ENCODE results near the gene FXYD5.

FXYD5 gene

DNA sequence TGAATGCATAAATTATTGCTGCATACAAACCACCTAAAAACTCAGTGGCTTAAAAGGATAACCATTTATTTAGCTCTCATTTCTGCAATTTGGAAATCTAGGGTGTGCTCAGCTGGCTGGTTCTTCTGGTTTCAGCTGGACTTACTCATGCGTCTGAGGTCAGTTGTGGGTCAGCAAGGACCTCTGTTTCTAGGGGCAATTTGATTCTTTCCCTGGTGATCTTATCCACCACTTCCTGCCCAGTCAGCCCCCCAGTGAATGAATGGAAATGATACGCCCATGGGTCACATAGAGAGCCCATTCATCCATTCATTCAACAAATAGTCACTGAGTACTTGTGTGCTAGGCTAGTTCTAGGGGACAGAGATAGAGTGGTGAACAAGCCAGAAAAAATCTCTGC, 9.9 kb downstream of the FXYD5 start:
- H3K9me3 ChIP-seq (ENCODE audit: control insufficient read depth, insufficient read depth, low read length), result no peaks in the 10 kb centered on the region
- no peak overlapping the region for H3K4me3 ChIP-seq (ENCODE audit: low read length)
- H3F3A ChIP-seq (ENCODE audit: control insufficient read depth, insufficient read depth), result no peaks in the 10 kb centered on the region
- no peaks in the 10 kb centered on the region for H3K79me2 ChIP-seq (ENCODE audit: control insufficient read depth, low read length)
- H3K27ac ChIP-seq (ENCODE audit: low read depth, low read length), result no peak overlapping the region
- peaks cover 14% of the 10 kb centered on the region for H3K4me1 ChIP-seq (ENCODE audit: control insufficient read depth, low read length)
- H4K20me1 ChIP-seq (ENCODE audit: control insufficient read depth, insufficient read depth, low read depth, low read length), result no peaks in the 10 kb centered on the region
- TF ChIP-seq, protein P1, sequence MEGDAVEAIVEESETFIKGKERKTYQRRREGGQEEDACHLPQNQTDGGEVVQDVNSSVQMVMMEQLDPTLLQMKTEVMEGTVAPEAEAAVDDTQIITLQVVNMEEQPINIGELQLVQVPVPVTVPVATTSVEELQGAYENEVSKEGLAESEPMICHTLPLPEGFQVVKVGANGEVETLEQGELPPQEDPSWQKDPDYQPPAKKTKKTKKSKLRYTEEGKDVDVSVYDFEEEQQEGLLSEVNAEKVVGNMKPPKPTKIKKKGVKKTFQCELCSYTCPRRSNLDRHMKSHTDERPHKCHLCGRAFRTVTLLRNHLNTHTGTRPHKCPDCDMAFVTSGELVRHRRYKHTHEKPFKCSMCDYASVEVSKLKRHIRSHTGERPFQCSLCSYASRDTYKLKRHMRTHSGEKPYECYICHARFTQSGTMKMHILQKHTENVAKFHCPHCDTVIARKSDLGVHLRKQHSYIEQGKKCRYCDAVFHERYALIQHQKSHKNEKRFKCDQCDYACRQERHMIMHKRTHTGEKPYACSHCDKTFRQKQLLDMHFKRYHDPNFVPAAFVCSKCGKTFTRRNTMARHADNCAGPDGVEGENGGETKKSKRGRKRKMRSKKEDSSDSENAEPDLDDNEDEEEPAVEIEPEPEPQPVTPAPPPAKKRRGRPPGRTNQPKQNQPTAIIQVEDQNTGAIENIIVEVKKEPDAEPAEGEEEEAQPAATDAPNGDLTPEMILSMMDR (IDR thresholded peaks at IDR 0.05; ENCODE audit: low read depth, low read length, poor library complexity, severe bottlenecking), result no peak
- TF ChIP-seq EZH2phosphoT487 (IDR thresholded peaks at IDR 0.05; ENCODE audit: borderline replicate concordance, low read length), result no peak
- H3K27me3 ChIP-seq (ENCODE audit: control insufficient read depth, low read length), result no peaks in the 10 kb centered on the region
- no peaks in the 10 kb centered on the region for H3K9me2 ChIP-seq (replicated peaks; ENCODE audit: control insufficient read depth, low read length)
- no peak overlapping the region for H3K4me2 ChIP-seq (ENCODE audit: low read length)
- peaks cover 56% of the 10 kb centered on the region for H3K36me3 ChIP-seq (ENCODE audit: control insufficient read depth, low read length)

DNA sequence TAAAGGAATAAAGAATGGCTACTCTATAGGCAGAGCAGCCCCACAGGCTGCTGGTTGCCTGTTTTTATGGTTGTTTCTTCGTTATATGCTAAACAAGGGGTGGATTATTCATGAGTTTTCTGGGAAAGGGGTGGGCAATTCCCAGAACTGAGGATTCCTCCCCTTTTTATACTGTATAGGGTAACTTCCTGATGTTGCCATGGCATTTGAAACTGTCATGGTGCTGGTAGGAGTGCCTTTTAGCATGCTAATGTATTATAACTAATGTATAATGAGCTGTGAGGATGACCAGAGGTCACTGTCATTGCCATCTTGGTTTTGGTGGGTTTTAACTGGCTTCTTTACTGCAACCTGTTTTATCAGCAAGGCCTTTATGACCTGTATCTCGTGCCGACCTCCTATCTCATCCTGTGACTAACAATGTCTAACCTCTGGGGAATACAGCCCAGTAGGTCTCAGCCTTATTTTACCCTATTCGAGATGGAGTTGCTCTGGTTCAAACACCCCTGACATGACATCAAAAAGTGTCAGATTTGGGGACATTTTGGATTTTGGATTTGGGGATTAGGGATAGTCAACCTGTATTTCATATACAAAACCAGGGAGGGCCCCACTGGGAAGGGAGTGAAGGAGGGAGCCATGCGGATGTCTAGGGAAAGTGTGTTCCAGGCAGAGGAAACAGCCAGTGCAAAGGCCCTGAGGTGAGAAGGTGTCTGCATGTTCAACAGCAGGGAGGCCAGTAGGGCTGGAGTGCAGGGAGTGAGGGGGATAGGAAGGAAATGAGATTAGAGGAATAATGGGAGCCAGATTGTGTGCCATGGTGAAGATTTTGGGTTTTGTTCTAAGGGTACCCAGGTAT, 10.9 kb downstream of the FXYD5 start:
- Histone ChIP-seq H3K4me2 (ENCODE audit: low read length) (no peak overlapping the region), H3K79me2 (ENCODE audit: control insufficient read depth, low read length) (no peaks in the 10 kb centered on the region), H3K4me1 (ENCODE audit: control insufficient read depth, low read length) (peaks cover 14% of the 10 kb centered on the region), H3K27me3 (ENCODE audit: control insufficient read depth, low read length) (no peaks in the 10 kb centered on the region), H4K20me1 (ENCODE audit: control insufficient read depth, insufficient read depth, low read depth, low read length) (no peaks in the 10 kb centered on the region), H3K4me3 (ENCODE audit: low read length) (no peak overlapping the region), H3K36me3 (ENCODE audit: control insufficient read depth, low read length) (peaks cover 55% of the 10 kb centered on the region), H3K27ac (ENCODE audit: low read depth, low read length) (no peak overlapping the region), H3K9me2 (replicated peaks; ENCODE audit: control insufficient read depth, low read length) (no peaks in the 10 kb centered on the region), H3F3A (ENCODE audit: control insufficient read depth, insufficient read depth) (no peaks in the 10 kb centered on the region), H3K9me3 (ENCODE audit: control insufficient read depth, insufficient read depth, low read length) (no peaks in the 10 kb centered on the region)
- TF ChIP-seq, protein P1 (IDR thresholded peaks at IDR 0.05; ENCODE audit: low read depth, low read length, poor library complexity, severe bottlenecking), result no peak
- no peak for TF ChIP-seq EZH2phosphoT487 (IDR thresholded peaks at IDR 0.05; ENCODE audit: borderline replicate concordance, low read length)

DNA sequence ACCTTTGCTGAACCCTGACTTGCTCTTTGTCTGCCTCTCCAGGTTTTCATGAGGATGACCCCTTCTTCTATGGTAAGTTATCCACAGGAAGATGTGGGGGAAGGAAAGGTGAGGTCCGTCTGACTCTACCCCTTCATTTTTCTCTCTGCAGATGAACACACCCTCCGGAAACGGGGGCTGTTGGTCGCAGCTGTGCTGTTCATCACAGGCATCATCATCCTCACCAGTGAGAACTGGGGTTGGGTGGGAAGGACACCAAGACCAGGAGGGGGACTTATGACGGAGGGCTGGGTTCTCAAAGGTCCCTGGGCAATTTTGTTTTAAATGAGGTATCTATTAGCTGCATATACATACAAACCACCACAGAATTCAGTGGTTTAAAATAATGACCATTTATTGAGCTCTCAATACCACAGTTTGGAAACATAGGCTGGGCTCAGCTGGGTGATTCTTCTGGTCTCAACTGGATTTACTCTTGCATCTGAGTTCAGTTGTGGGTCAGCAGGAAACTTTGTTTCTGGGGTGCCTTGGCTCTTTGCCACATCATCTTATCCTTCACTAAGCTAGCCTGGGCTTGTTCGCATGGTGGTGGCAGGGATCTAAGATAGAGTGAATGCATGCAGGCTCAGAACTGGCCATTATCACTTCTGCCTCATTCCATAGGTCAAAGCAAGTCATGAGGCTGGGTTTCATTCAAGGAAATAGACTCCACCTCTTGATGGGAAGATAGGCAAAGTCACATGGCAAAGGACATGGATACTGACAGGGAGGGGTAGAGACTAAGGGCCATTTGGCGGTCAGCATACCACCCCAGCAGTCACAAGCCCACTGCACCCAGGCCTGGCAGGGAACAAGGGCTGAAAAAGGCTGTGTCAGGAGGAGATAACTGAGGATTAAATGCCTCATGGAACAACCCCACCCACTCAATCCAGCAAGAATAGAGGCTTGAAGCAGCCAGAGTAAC, 11.8 kb downstream of the FXYD5 start:
- Histone ChIP-seq H3K9me3 (ENCODE audit: control insufficient read depth, insufficient read depth, low read length) (no peaks in the 10 kb centered on the region), H3K4me1 (ENCODE audit: control insufficient read depth, low read length) (peaks cover 16% of the 10 kb centered on the region), H3K36me3 (ENCODE audit: control insufficient read depth, low read length) (peaks cover 48% of the 10 kb centered on the region), H3K9me2 (replicated peaks; ENCODE audit: control insufficient read depth, low read length) (no peaks in the 10 kb centered on the region), H3K79me2 (ENCODE audit: control insufficient read depth, low read length) (no peaks in the 10 kb centered on the region), H3K4me2 (ENCODE audit: low read length) (no peak overlapping the region), H4K20me1 (ENCODE audit: control insufficient read depth, insufficient read depth, low read depth, low read length) (no peaks in the 10 kb centered on the region), H3F3A (ENCODE audit: control insufficient read depth, insufficient read depth) (no peaks in the 10 kb centered on the region; the same call in 1 of the 2 replicates), H3K27me3 (ENCODE audit: control insufficient read depth, low read length) (no peaks in the 10 kb centered on the region), H3K27ac (ENCODE audit: low read depth, low read length) (no peak overlapping the region), H3K4me3 (ENCODE audit: low read length) (no peak overlapping the region)
- TF ChIP-seq, protein P1 (IDR thresholded peaks at IDR 0.05; ENCODE audit: low read depth, low read length, poor library complexity, severe bottlenecking), result no peak
- TF ChIP-seq EZH2phosphoT487 (IDR thresholded peaks at IDR 0.05; ENCODE audit: borderline replicate concordance, low read length), result no peak
